Endothelial cell of umbilical vein (primary cell): Measurements from ENCODE around the gene CHI3L1. TPM values are rescaled to one million over a fixed set of nuclear protein-coding genes. Genes with fewer than 3 reads are reported as not detected.

Experiments
- BruUV-seq: library from RNA; stranded (reverse); fragments of 400-500 nt; replicated peaks from 2 replicates; lab custom pipeline; 2021; lab: Mats Ljungman, UMichigan
- CTCF ChIA-PET: fragments of 300-600, 350-600 bp; sonication (Branson Sonifier 250); formaldehyde crosslinking; loops from one replicate; lab custom pipeline; 2021; ENCODE audit warnings: antibody characterized with exemption, inconsistent platforms; lab: Charles Lee
- POLR2A ChIA-PET: fragments of 300-600, 350-600 bp; sonication (Branson Sonifier 250); formaldehyde crosslinking; loops from one replicate; lab custom pipeline; 2021; ENCODE audit warnings: antibody characterized with exemption, inconsistent platforms; lab: Charles Lee
- DNase-seq: peaks from one replicate; pipeline ENCODE4 v3.0.0-alpha.2; 2011; ENCODE audit warnings: low read depth, low spot score
- FAIRE-seq: peaks from 2 replicates; lab custom pipeline; 2011; peaks lifted over from hg19 to GRCh38; lab: Jason Lieb, UNC
- H2AFZ ChIP-seq: 2 replicates; pipeline ENCODE4 v1.6.0; 2012; ENCODE audit warnings: low read depth, low read length, control low read depth, inconsistent platforms
- H3K27ac ChIP-seq: 2 replicates; pipeline ENCODE4 v1.5.1; 2011; ENCODE audit warnings: low read depth, mild to moderate bottlenecking, control low read depth, low read length, moderate library complexity; ENCODE audit not compliant: insufficient read depth
- H3K27me3 ChIP-seq, 2 experiments: 2 replicates each; pipeline versions ENCODE4 v1.6.0 to v1.6.1; 2011; ENCODE audit warnings: low read length in 2 of 2, mixed read lengths in 1 of 2; ENCODE audit not compliant: control insufficient read depth in 2 of 2, insufficient read depth in 2 of 2
- H3K36me3 ChIP-seq, 2 experiments: 2 replicates in 1 of 2; 3 replicates in 1 of 2; pipeline ENCODE4 v1.5.1; 2011; ENCODE audit warnings: low read length in 2 of 2, mild to moderate bottlenecking in 1 of 2, moderate library complexity in 1 of 2; ENCODE audit not compliant: control insufficient read depth in 2 of 2, insufficient read depth in 2 of 2; ENCODE audit errors: extremely low read depth in 1 of 2
- H3K4me1 ChIP-seq: 3 replicates; pipeline ENCODE4 v1.5.1; 2011; ENCODE audit warnings: mild to moderate bottlenecking, low read length; ENCODE audit not compliant: control insufficient read depth, insufficient read depth; ENCODE audit errors: extremely low read depth
- H3K4me2 ChIP-seq: 2 replicates; pipeline ENCODE4 v1.6.1; 2011; ENCODE audit warnings: low read length, control low read depth, mixed read lengths; ENCODE audit not compliant: insufficient read depth
- H3K4me3 ChIP-seq, 3 experiments: fragments of 200-600 bp in 1 of 3; sonication (generic), shearing (Covaris generic) in 1 of 3; replicated peaks in 1 of 3; 2 replicates each; pipeline ENCODE4 v1.5.1; 2011 to 2016; ENCODE audit warnings: control low read depth in 3 of 3, low read length in 3 of 3, mild to moderate bottlenecking in 2 of 3, inconsistent platforms in 1 of 3, low read depth in 1 of 3, moderate library complexity in 1 of 3; ENCODE audit not compliant: insufficient read depth in 1 of 3
- H3K79me2 ChIP-seq: 2 replicates; pipeline ENCODE4 v1.6.0; 2012; ENCODE audit warnings: low read length, inconsistent platforms; ENCODE audit not compliant: control insufficient read depth, insufficient read depth
- H3K9ac ChIP-seq: replicated peaks from 2 replicates; pipeline ENCODE3; 2011; ENCODE audit warnings: low read length, control low read depth; ENCODE audit not compliant: insufficient read depth; ENCODE audit errors: extremely low read depth
- H3K9me1 ChIP-seq: replicated peaks from 3 replicates; pipeline ENCODE4 v1.6.0; 2011; ENCODE audit warnings: mild to moderate bottlenecking, low read length; ENCODE audit not compliant: control insufficient read depth, insufficient read depth; ENCODE audit errors: extremely low read depth
- H3K9me3 ChIP-seq: replicated peaks from 2 replicates; pipeline ENCODE4 v1.5.1; 2012; ENCODE audit warnings: low read length, inconsistent platforms; ENCODE audit not compliant: control insufficient read depth, insufficient read depth
- H4K20me1 ChIP-seq: replicated peaks from 2 replicates; pipeline ENCODE3; 2011; ENCODE audit warnings: mild to moderate bottlenecking, low read length; ENCODE audit not compliant: control insufficient read depth, insufficient read depth; ENCODE audit errors: extremely low read depth
- CTCF ChIP-seq, 2 donors: IDR thresholded peaks; 1 replicate in 1 of 2; 2 replicates in 1 of 2; pipeline ENCODE4 v1.5.1; 2011; ENCODE audit warnings: low read length in 2 of 2, mild to moderate bottlenecking in 2 of 2, moderate library complexity in 2 of 2, control low read depth in 1 of 2, inconsistent platforms in 1 of 2, low read depth in 1 of 2; ENCODE audit not compliant: insufficient read depth in 1 of 2; ENCODE audit errors: extremely low read depth in 1 of 2
- EZH2 ChIP-seq: IDR thresholded peaks from 2 replicates; pipeline ENCODE4 v1.6.1; 2012; ENCODE audit warnings: borderline replicate concordance, low read depth, mild to moderate bottlenecking, moderate library complexity, low read length, inconsistent platforms; ENCODE audit not compliant: severe bottlenecking
- GATA2 ChIP-seq: IDR thresholded peaks from 2 replicates; pipeline ENCODE4 v1.7.0; 2011; ENCODE audit warnings: low read depth, mild to moderate bottlenecking, moderate library complexity, mixed read lengths, low read length; ENCODE audit not compliant: insufficient read length, insufficient read depth
- JUN ChIP-seq: IDR thresholded peaks from 2 replicates; pipeline ENCODE4 v1.6.1; 2011; ENCODE audit warnings: borderline replicate concordance, low read depth; ENCODE audit not compliant: insufficient read length, insufficient read depth
- MYC ChIP-seq: IDR thresholded peaks from one replicate; pipeline ENCODE4 v1.6.1; 2011; ENCODE audit warnings: mild to moderate bottlenecking, low read depth, low read length
- POLR2A ChIP-seq: IDR thresholded peaks from 2 replicates; pipeline ENCODE4 v1.6.1; 2012; ENCODE audit warnings: low read depth, mild to moderate bottlenecking, control low read depth, low read length
- POLR2AphosphoS5 ChIP-seq: IDR thresholded peaks from 2 replicates; pipeline ENCODE4 v1.6.1; 2012; ENCODE audit warnings: low read depth, mild to moderate bottlenecking, control low read depth, low read length, moderate library complexity; ENCODE audit not compliant: insufficient read depth
- dilution Hi-C: fragments of 300-500 bp; cut with MboI; formaldehyde crosslinking; loops from one replicate; pipeline ENCODE4 v1.15.0; 2019; ENCODE audit warnings: low sequenced_read_pairs; ENCODE audit not compliant: extremely low pct_ligation_motif_present
- intact Hi-C: fragments of 100-400 bp; cut with micrococcal nuclease; formaldehyde crosslinking; loops from one replicate; pipeline ENCODE4 v1.10.0; 2022
- polyA plus RNA-seq, 4 experiments: library from polyadenylated mRNA; depleted of rRNA in 3 of 4; stranded (reverse) in 3 of 4; unstranded in 1 of 4; fragments of >200 nt; gene quantifications; 2 replicates each; pipeline versions ENCODE4 v1.2.1 to v1.2.3, GENCODE V29; 2011 to 2012; ENCODE audit warnings: missing spikeins in 1 of 4
- total RNA-seq: library from RNA; stranded (reverse); gene quantifications from 2 replicates; pipeline ENCODE4 v1.2.3, GENCODE V29; 2021
- TF ChIP-seq, protein P1 (sequence below): IDR thresholded peaks from 2 replicates; pipeline ENCODE4 v1.6.1; 2011; ENCODE audit not compliant: insufficient read depth, insufficient read length

CHI3L1 gene
- total and polyA plus RNA-seq, 2 donors (not counting 3 experiments of a cell fraction or from before 2014, with no cell fraction given) = not detected

- H4K20me1 ChIP-seq = no peaks in the 10 kb centered on the region
- FAIRE-seq (no peak), DNase-seq (no peak)
- H3K79me2 ChIP-seq = no peaks in the 10 kb centered on the region
- intact Hi-C loops (no loop called here), dilution Hi-C loops (no loop called here)
- ChIA-PET POLR2A (no interaction called here), CTCF (interaction anchor here (0.9 to 8.7 kb wide), 19 partner anchors 13 to 196 kb away, joined by 3 to 363 read pairs (median 13); partner anchors contain the start of gene ADORA1)
- no peak overlapping the region for H3K4me2 ChIP-seq
- BruUV-seq = no TSS peak
- peaks cover 1 to 6% of the 10 kb centered on the region in 2 experiments for H3K27me3 ChIP-seq
- H3K4me1 ChIP-seq = no peaks in the 10 kb centered on the region
- H2AFZ ChIP-seq = no peak overlapping the region
- no peaks in the 10 kb centered on the region for H3K9me3 ChIP-seq
- no peak overlapping the region for H3K4me3 ChIP-seq
- H3K36me3 ChIP-seq = no peaks in the 10 kb centered on the region
- no peak for TF ChIP-seq JUN
- TF ChIP-seq GATA2 = no peak
- TF ChIP-seq POLR2AphosphoS5 = no peak
- TF ChIP-seq, protein P1, sequence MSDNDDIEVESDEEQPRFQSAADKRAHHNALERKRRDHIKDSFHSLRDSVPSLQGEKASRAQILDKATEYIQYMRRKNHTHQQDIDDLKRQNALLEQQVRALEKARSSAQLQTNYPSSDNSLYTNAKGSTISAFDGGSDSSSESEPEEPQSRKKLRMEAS = no peak
- no peak for TF ChIP-seq POLR2A
- TF ChIP-seq MYC = no peak
- no peak for TF ChIP-seq CTCF (IDR thresholded peaks at IDR 0.05; ENCODE audit: extremely low read depth in 1 of 2, insufficient read depth in 1 of 2, low read depth in 1 of 2, low read length in 2 of 2)
- no peak for TF ChIP-seq EZH2
- H3K9me1 ChIP-seq = no peaks in the 10 kb centered on the region
- H3K27ac ChIP-seq = no peak overlapping the region
- H3K9ac ChIP-seq = no peak overlapping the region
These were observed 30.7 kb upstream of the CHI3L1 start for GRCh38 chr1:203217139-203217655.
